Hematopoietic multipotent progenitor cell (in vitro differentiated cells): ENCODE data around the gene CASK. TPM values are rescaled to one million over a fixed set of nuclear protein-coding genes. Genes with fewer than 3 reads are reported as not detected.

Source experiments
- DNase-seq, 3 donors: peaks; one replicate each; pipeline ENCODE4 v3.0.0-alpha.2; 2011 to 2015; ENCODE audit warnings: low read depth in 2 of 3, low spot score in 2 of 3
- total RNA-seq: library from RNA; depleted of rRNA; stranded (reverse); fragments of >200 nt; gene quantifications from one replicate; pipeline ENCODE4 v1.2.3, GENCODE V29; 2012

CASK gene
- total RNA-seq, 1 donor, result 4.3 TPM

GRCh38 chrX:41837270-41837944, 85.9 kb downstream of the CASK start:
- no peak for DNase-seq

- DNase-seq, result no peak
Measured at GRCh38 chrX:41828826-41829225, 94.5 kb downstream of the CASK start.

GRCh38 chrX:41827886-41828285, 95.5 kb downstream of the CASK start:
- DNase-seq, result no peak

GRCh38 chrX:41825796-41826195, 97.6 kb downstream of the CASK start:
- DNase-seq, result no peak

GRCh38 chrX:41824551-41824950, 98.8 kb downstream of the CASK start:
- no peak for DNase-seq

GRCh38 chrX:41823402-41823801, 100.0 kb downstream of the CASK start:
- DNase-seq, result no peak

GRCh38 chrX:41822892-41823291, 100.5 kb downstream of the CASK start:
- no peak for DNase-seq

- DNase-seq, result no peak
Measured at GRCh38 chrX:41808047-41808446, 115.3 kb downstream of the CASK start.

GRCh38 chrX:41802958-41803357, 120.4 kb downstream of the CASK start:
- no peak for DNase-seq

GRCh38 chrX:41799661-41800060, 123.7 kb downstream of the CASK start:
- DNase-seq, result no peak

GRCh38 chrX:41796577-41796976, 126.8 kb downstream of the CASK start:
- DNase-seq, result no peak

- peak in 1 of 3 donors; percentile 23 for DNase-seq
Measured at GRCh38 chrX:41796046-41796445, 127.3 kb downstream of the CASK start.

GRCh38 chrX:41789374-41789773, 134.0 kb downstream of the CASK start:
- DNase-seq, result no peak

GRCh38 chrX:41785685-41786084, 137.7 kb downstream of the CASK start:
- no peak for DNase-seq

GRCh38 chrX:41781500-41781899, 141.9 kb downstream of the CASK start:
- peak in 2 of 3 donors; percentile 9 to 27 for DNase-seq

- no peak for DNase-seq
Measured at GRCh38 chrX:41779941-41780340, 143.4 kb downstream of the CASK start.

- DNase-seq, result no peak
Measured at GRCh38 chrX:41779030-41779564, 144.3 kb downstream of the CASK start.

GRCh38 chrX:41761702-41762101, 161.7 kb downstream of the CASK start:
- DNase-seq, result no peak

GRCh38 chrX:41761169-41761568, 162.2 kb downstream of the CASK start:
- no peak for DNase-seq

- peak in 2 of 3 donors; percentile 31 to 56 for DNase-seq
Measured at GRCh38 chrX:41759817-41760216, 163.5 kb downstream of the CASK start.

GRCh38 chrX:41758401-41758800, 165.0 kb downstream of the CASK start:
- no peak for DNase-seq

GRCh38 chrX:41750716-41751115, 172.6 kb downstream of the CASK start:
- no peak for DNase-seq

- DNase-seq, result no peak
Measured at GRCh38 chrX:41739871-41740270, 183.5 kb downstream of the CASK start.
